ENCODE measurements around the gene ALG12. TPM values are rescaled to one million over a fixed set of nuclear protein-coding genes. Genes with fewer than 3 reads are reported as not detected.

ALG12 gene
- total RNA-seq, 1 experiment from 2014 or later = 29.2 TPM

DNA sequence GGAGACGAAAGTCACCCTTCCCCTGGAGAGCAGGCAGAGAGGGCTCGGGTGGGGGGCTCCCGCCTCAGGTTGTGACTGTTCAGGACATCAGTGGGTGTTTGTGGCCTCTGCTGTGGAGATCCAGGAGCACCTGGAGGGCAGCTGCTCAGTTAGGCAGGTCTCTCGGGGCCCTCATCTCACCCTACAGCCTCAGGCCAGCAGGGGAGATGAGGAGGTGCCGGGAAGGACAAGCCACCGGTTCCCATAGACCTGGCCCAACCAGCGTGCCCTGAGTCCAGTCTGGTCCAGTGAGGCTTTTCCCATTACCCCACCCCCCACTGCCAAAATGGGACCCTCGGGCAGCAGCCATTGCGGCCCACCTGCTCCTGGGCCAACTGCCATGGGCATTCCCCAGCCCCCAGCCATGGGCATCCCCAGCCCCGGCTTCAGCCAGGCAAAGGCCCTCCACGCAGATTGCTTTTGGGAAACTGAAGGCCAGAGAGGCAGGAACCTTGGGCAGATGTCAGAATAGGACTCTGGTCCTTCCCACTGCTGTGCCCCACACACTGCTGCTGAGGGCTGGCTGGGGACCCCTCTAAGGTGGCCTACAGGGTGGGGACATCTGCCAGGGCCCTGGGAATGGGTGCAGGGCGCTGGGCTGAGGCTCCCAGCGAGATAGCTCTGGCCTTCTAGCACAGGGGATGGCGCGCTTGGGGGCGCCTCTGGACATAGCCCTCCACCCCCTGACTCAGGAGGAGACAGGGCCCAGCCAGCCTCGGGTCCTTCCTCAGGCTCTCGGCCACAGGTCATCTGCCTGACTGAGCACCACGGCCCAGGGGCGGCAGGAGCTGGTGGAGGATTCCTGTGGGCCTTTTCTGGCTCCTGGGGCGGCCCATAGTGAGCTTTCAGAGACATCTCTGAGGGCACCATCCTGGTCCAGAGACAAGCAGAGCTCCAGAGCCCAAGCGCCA lies 47.1 kb upstream of the ALG12 start (continued):
- TF ChIP-seq, protein P1, sequence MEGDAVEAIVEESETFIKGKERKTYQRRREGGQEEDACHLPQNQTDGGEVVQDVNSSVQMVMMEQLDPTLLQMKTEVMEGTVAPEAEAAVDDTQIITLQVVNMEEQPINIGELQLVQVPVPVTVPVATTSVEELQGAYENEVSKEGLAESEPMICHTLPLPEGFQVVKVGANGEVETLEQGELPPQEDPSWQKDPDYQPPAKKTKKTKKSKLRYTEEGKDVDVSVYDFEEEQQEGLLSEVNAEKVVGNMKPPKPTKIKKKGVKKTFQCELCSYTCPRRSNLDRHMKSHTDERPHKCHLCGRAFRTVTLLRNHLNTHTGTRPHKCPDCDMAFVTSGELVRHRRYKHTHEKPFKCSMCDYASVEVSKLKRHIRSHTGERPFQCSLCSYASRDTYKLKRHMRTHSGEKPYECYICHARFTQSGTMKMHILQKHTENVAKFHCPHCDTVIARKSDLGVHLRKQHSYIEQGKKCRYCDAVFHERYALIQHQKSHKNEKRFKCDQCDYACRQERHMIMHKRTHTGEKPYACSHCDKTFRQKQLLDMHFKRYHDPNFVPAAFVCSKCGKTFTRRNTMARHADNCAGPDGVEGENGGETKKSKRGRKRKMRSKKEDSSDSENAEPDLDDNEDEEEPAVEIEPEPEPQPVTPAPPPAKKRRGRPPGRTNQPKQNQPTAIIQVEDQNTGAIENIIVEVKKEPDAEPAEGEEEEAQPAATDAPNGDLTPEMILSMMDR (IDR thresholded peaks at IDR 0.05) = no peak
- TF ChIP-seq ESRRA (CRISPR knock-in tag; IDR thresholded peaks at IDR 0.05; ENCODE audit: borderline replicate concordance) = no peak
- TF ChIP-seq, protein P2, sequence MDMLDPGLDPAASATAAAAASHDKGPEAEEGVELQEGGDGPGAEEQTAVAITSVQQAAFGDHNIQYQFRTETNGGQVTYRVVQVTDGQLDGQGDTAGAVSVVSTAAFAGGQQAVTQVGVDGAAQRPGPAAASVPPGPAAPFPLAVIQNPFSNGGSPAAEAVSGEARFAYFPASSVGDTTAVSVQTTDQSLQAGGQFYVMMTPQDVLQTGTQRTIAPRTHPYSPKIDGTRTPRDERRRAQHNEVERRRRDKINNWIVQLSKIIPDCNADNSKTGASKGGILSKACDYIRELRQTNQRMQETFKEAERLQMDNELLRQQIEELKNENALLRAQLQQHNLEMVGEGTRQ (CRISPR knock-in tag; IDR thresholded peaks at IDR 0.05) = no peak
- no peak for TF ChIP-seq NR1H2 (CRISPR knock-in tag; IDR thresholded peaks at IDR 0.05)
- TF ChIP-seq, protein P3, sequence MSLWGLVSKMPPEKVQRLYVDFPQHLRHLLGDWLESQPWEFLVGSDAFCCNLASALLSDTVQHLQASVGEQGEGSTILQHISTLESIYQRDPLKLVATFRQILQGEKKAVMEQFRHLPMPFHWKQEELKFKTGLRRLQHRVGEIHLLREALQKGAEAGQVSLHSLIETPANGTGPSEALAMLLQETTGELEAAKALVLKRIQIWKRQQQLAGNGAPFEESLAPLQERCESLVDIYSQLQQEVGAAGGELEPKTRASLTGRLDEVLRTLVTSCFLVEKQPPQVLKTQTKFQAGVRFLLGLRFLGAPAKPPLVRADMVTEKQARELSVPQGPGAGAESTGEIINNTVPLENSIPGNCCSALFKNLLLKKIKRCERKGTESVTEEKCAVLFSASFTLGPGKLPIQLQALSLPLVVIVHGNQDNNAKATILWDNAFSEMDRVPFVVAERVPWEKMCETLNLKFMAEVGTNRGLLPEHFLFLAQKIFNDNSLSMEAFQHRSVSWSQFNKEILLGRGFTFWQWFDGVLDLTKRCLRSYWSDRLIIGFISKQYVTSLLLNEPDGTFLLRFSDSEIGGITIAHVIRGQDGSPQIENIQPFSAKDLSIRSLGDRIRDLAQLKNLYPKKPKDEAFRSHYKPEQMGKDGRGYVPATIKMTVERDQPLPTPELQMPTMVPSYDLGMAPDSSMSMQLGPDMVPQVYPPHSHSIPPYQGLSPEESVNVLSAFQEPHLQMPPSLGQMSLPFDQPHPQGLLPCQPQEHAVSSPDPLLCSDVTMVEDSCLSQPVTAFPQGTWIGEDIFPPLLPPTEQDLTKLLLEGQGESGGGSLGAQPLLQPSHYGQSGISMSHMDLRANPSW (CRISPR knock-in tag; conservative IDR thresholded peaks at IDR 0.05; ENCODE audit: low read depth) = no peak
- TF ChIP-seq ZNF317 (CRISPR knock-in tag; IDR thresholded peaks at IDR 0.05; ENCODE audit: borderline replicate concordance, low read depth) = no peak
- no peak for TF ChIP-seq FOXJ3 (CRISPR knock-in tag; IDR thresholded peaks at IDR 0.05; ENCODE audit: borderline replicate concordance)

GRCh38 chr22:49964136-49965090 lies 46.2 kb upstream of the ALG12 start:
- Mint-ChIP-seq H3K4me1 (peaks cover 5% of the 10 kb centered on the region; the same call in 1 of the 2 replicates), H3K4me3 (no peak overlapping the region), H3K27ac (0 out of 2 replicates have a peak overlapping the region, but pooled peaks have one; percentile 53), H3K9me3 (no peaks in the 10 kb centered on the region), H3K36me3 (peaks cover 7% of the 10 kb centered on the region), H3K27me3 (ENCODE audit: low read depth) (no peaks in the 10 kb centered on the region; the same call in 1 of the 2 replicates)
- ChIA-PET POLR2A (interaction anchor here (0.5 kb wide), 1 partner anchor 28 kb away, joined by 5 read pairs; no protein-coding TSS in a partner anchor), CTCF (no interaction called here)
- DNase-seq (ENCODE audit: low spot score) (no peak), ATAC-seq (no peak)
- TF ChIP-seq, protein P4, sequence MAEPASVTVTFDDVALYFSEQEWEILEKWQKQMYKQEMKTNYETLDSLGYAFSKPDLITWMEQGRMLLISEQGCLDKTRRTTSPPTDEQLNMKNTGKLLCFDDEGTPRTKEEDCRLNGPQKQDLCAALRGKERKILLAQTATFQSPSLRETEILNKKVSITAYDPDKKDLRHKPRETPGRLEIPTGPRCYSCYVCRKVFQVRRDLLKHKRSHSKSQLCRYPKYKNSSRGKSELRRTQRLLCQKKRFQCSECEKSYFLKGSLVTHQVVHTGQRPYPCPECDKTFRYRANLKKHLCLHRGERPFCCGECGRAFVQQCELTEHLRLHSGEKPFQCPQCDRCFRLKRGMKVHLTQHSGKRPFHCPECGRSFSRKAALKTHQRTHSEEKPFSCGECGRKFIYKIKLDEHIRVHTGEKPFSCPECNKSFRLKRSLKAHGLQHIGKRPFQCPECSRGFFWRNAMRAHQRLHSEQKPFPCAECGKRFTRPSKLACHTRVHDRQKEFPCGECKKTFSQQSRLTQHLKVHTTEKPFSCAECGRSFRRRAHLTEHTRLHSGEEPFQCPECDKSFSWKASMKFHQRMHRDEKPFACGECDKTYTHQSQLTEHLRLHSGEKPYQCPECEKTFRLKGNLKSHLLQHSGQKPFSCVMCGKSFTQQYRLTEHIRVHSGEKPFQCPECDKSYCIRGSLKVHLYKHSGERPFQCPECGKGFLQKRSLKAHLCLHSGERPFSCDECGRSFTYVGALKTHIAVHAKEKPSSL (CRISPR knock-in tag; conservative IDR thresholded peaks at IDR 0.05) = no peak
- TF ChIP-seq IRF2 (CRISPR knock-in tag; IDR thresholded peaks at IDR 0.05; ENCODE audit: borderline replicate concordance, low read depth) (no peak), GABPB1 (CRISPR knock-in tag; IDR thresholded peaks at IDR 0.05) (no peak), MAX (CRISPR knock-in tag; IDR thresholded peaks at IDR 0.05) (no peak), ZNF219 (CRISPR knock-in tag; IDR thresholded peaks at IDR 0.05; ENCODE audit: borderline replicate concordance) (no peak), TEAD4 (CRISPR knock-in tag; IDR thresholded peaks at IDR 0.05) (no peak), SOX15 (CRISPR knock-in tag; IDR thresholded peaks at IDR 0.05) (no peak)

Measured in WTC11 (cell line).